Loucy (cell line): ENCODE results near the gene NEK4.

Experiments used
- H2AFZ ChIP-seq: fragments of 200-600 bp; sonication (generic); 2 replicates; pipeline ENCODE4 v1.6.0; 2016; ENCODE audit warnings: antibody characterized with exemption, mild to moderate bottlenecking, low read length, moderate library complexity
- H3F3A ChIP-seq: fragments of 200-600 bp; 2 replicates; pipeline ENCODE4 v1.6.0; 2016; ENCODE audit warnings: antibody characterized with exemption, low read depth, mild to moderate bottlenecking
- H3K27me3 ChIP-seq: fragments of 200-600 bp; sonication (generic); 2 replicates; pipeline ENCODE4 v1.6.1; 2014; ENCODE audit warnings: low read length, mild to moderate bottlenecking; ENCODE audit not compliant: insufficient read depth, poor library complexity, severe bottlenecking
- H3K36me3 ChIP-seq: fragments of 200-600 bp; sonication (generic); 2 replicates; pipeline ENCODE4 v1.6.1; 2016; ENCODE audit warnings: low read length; ENCODE audit not compliant: insufficient read depth
- H3K4me1 ChIP-seq: fragments of 200-600 bp; sonication (generic); 2 replicates; pipeline ENCODE4 v1.5.1; 2014; ENCODE audit warnings: low read length, mild to moderate bottlenecking; ENCODE audit not compliant: insufficient read depth, poor library complexity, severe bottlenecking
- H3K4me2 ChIP-seq: fragments of 200-600 bp; sonication (generic); 2 replicates; pipeline ENCODE4 v1.6.0; 2014; ENCODE audit warnings: antibody characterized with exemption, low read length, low read depth, mild to moderate bottlenecking; ENCODE audit not compliant: poor library complexity, severe bottlenecking
- H3K4me3 ChIP-seq: fragments of 200-600 bp; sonication (generic); 2 replicates; pipeline ENCODE4 v1.5.1; 2014; ENCODE audit warnings: low read length, mild to moderate bottlenecking, mixed read lengths; ENCODE audit not compliant: poor library complexity, severe bottlenecking
- H3K79me2 ChIP-seq: fragments of 200-600 bp; sonication (generic); 2 replicates; pipeline ENCODE4 v1.6.1; 2014; ENCODE audit warnings: low read length; ENCODE audit not compliant: insufficient read depth
- H3K9ac ChIP-seq: fragments of 200-600 bp; sonication (generic); 2 replicates; pipeline ENCODE4 v1.6.0; 2014; ENCODE audit warnings: mild to moderate bottlenecking, low read depth, low read length, moderate library complexity; ENCODE audit not compliant: poor library complexity, severe bottlenecking
- H3K9me2 ChIP-seq: fragments of 200-600 bp; sonication (generic); replicated peaks from 2 replicates; pipeline ENCODE4 v1.6.1; 2016; ENCODE audit warnings: low read depth, low read length, mixed read lengths
- H3K9me3 ChIP-seq: fragments of 200-600 bp; sonication (generic); 2 replicates; pipeline ENCODE4 v1.6.1; 2014; ENCODE audit warnings: mild to moderate bottlenecking, antibody characterized with exemption, low read length, low read depth; ENCODE audit not compliant: insufficient read depth
- H4K20me1 ChIP-seq: fragments of 200-600 bp; sonication (generic); 2 replicates; pipeline ENCODE4 v1.6.0; 2014; ENCODE audit warnings: antibody characterized with exemption, low read length, mild to moderate bottlenecking; ENCODE audit not compliant: insufficient read depth, poor library complexity, severe bottlenecking
- CTCF ChIP-seq: fragments of 200-600 bp; sonication (generic); conservative IDR thresholded peaks from 2 replicates; pipeline ENCODE4 v1.5.1; 2014; ENCODE audit warnings: mild to moderate bottlenecking, antibody characterized with exemption, low read length
- EZH2phosphoT487 ChIP-seq: fragments of 200-600 bp; IDR thresholded peaks from 2 replicates; pipeline ENCODE4 v1.6.1; 2018; ENCODE audit warnings: antibody characterized with exemption, mild to moderate bottlenecking, moderate library complexity, borderline replicate concordance

NEK4 gene

GRCh38 chr3:52786330-52787215 lies 15.8 kb upstream of the NEK4 start:
- Histone ChIP-seq H3K9ac (no peak overlapping the region), H3K4me3 (no peak overlapping the region), H3K9me2 (no peaks in the 10 kb centered on the region), H3K9me3 (no peaks in the 10 kb centered on the region), H3K27me3 (no peaks in the 10 kb centered on the region), H4K20me1 (no peaks in the 10 kb centered on the region), H3K79me2 (no peaks in the 10 kb centered on the region), H3K36me3 (no peaks in the 10 kb centered on the region), H3F3A (no peaks in the 10 kb centered on the region), H2AFZ (no peak overlapping the region), H3K4me1 (no peaks in the 10 kb centered on the region), H3K4me2 (no peak overlapping the region)
- TF ChIP-seq EZH2phosphoT487 (no peak), CTCF (no peak)

GRCh38 chr3:52784931-52785590 lies 14.3 kb upstream of the NEK4 start:
- Histone ChIP-seq H3K9me3 (no peaks in the 10 kb centered on the region), H3K4me3 (no peak overlapping the region), H3K4me1 (no peaks in the 10 kb centered on the region), H3K9ac (no peak overlapping the region), H3K9me2 (no peaks in the 10 kb centered on the region), H4K20me1 (no peaks in the 10 kb centered on the region), H3K79me2 (no peaks in the 10 kb centered on the region), H3F3A (no peaks in the 10 kb centered on the region), H2AFZ (no peak overlapping the region), H3K27me3 (no peaks in the 10 kb centered on the region), H3K4me2 (no peak overlapping the region), H3K36me3 (no peaks in the 10 kb centered on the region)
- TF ChIP-seq EZH2phosphoT487 (no peak), CTCF (no peak)

- no peaks in the 10 kb centered on the region for H3K79me2 ChIP-seq
- H3K9me3 ChIP-seq: no peaks in the 10 kb centered on the region
- no peaks in the 10 kb centered on the region for H3K27me3 ChIP-seq
- no peaks in the 10 kb centered on the region for H3K36me3 ChIP-seq
- no peaks in the 10 kb centered on the region for H3F3A ChIP-seq
- no peaks in the 10 kb centered on the region for H3K9me2 ChIP-seq
- H2AFZ ChIP-seq: no peak overlapping the region
- no peaks in the 10 kb centered on the region for H3K4me1 ChIP-seq
- no peak for TF ChIP-seq EZH2phosphoT487
- H4K20me1 ChIP-seq: no peaks in the 10 kb centered on the region
- H3K4me3 ChIP-seq: no peak overlapping the region
- H3K4me2 ChIP-seq: no peak overlapping the region
- H3K9ac ChIP-seq: no peak overlapping the region
These were observed 13.4 kb upstream of the NEK4 start for GRCh38 chr3:52784021-52784621.
